GM19240 (cell line): Measurements from ENCODE around the gene MTR.

Experiments used
- DNase-seq: peaks from one replicate; pipeline ENCODE4 v3.0.0; 2011; ENCODE audit warnings: low spot score; ENCODE audit not compliant: insufficient read length

MTR gene

DNA sequence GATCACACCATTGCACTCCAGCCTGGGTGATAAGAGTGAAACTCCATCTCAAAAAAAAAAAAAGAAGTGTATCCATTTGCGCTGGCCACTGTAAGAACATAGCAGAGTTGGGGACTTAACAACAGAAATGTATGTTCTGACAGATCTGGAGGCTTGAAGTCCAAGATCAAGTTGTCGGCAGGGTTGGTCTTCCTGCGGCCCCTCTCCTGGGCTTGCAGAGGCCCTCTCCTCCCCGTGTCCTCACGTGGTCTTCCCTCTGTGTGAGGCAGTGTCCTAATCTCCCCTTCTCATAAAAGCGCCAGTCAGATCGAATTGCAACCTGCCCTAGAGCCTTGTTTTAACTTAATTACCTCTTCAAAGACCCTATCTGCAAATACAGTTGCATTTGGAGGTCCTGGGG lies 156.6 kb downstream of the MTR start:
- DNase-seq: no peak

DNA sequence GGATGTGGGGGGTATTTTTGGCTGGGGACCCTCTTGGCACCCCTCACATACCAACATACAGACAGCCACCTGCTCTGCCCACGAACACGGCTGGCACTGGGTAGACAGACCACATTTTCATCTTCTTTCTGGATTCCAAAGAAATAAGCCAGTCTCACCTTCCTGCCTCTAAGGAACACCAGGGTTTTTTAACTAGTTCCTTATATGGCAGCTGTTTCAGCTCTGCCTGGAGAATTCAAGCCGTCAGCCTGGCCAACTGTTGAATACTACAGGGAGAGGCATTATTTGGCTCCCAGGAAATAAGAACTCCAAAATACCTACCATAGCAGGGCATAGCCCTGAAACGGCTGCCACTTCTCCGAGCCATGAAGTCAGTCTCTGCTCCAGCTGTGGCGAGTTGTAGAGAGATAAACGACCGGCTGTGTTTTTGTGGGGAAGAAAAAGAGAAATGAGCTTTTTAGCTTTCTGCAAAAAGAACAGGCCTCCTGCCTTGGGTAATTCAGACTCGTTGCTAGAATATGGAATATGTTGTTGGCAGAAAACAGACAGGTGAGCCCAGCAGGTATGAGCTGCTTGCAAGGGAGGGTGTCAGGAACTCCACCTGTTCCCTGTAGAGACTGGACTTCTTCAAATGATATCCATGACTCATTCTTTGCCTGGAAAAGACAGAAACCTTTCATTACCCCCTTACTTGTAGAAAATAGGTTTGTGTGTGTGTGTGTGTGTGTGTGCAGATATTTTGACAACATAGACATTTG lies 157.3 kb downstream of the MTR start:
- DNase-seq: no peak

GRCh38 chr1:236953151-236953700 lies 158.1 kb downstream of the MTR start:
- DNase-seq: no peak
